Fibroblast of the aortic adventitia (primary cell): ENCODE data around the gene CYP17A1. TPM values are rescaled to one million over a fixed set of nuclear protein-coding genes. Genes with fewer than 3 reads are reported as not detected.

ENCODE experiments used
- DNase-seq: peaks from one replicate; pipeline ENCODE4 v3.0.0-alpha.2; 2010; ENCODE audit warnings: low read depth
- H3K4me3 ChIP-seq: 2 replicates; pipeline ENCODE4 v1.5.1; 2011; ENCODE audit warnings: low read depth, mild to moderate bottlenecking, control low read depth, low read length, moderate library complexity
- CTCF ChIP-seq: IDR thresholded peaks from 2 replicates; pipeline ENCODE4 v1.5.1; 2011; ENCODE audit warnings: mild to moderate bottlenecking, low read length, control low read depth, inconsistent platforms; ENCODE audit not compliant: insufficient read depth
- total RNA-seq: library from RNA; depleted of rRNA; stranded (reverse); fragments of >200 nt; gene quantifications from 2 replicates; pipeline ENCODE4 v1.2.3, GENCODE V29; 2012; ENCODE audit warnings: low replicate concordance

CYP17A1 gene
- total RNA-seq, 1 donor, result not detected

- no peak overlapping the region for H3K4me3 ChIP-seq
- TF ChIP-seq CTCF, result no peak
- DNase-seq, result peak; percentile 89
Measured at GRCh38 chr10:102813734-102814452, 23.3 kb downstream of the CYP17A1 start.

GRCh38 chr10:102813017-102813541, 24.1 kb downstream of the CYP17A1 start:
- no peak for DNase-seq
- no peak overlapping the region for H3K4me3 ChIP-seq
- TF ChIP-seq CTCF, result no peak

GRCh38 chr10:102812231-102812876, 24.9 kb downstream of the CYP17A1 start:
- DNase-seq, result no peak
- no peak for TF ChIP-seq CTCF

GRCh38 chr10:102811346-102811745, 25.9 kb downstream of the CYP17A1 start:
- no peak for DNase-seq
- no peak overlapping the region for H3K4me3 ChIP-seq
- no peak for TF ChIP-seq CTCF

More at GRCh38 chr10:102812231-102812876, 24.9 kb downstream of the CYP17A1 start:
- H3K4me3 ChIP-seq, result no peak overlapping the region

GRCh38 chr10:102808380-102808779, 28.8 kb downstream of the CYP17A1 start:
- no peak overlapping the region for H3K4me3 ChIP-seq
- no peak for DNase-seq
- no peak for TF ChIP-seq CTCF

- no peak for TF ChIP-seq CTCF
- no peak overlapping the region for H3K4me3 ChIP-seq
- DNase-seq, result no peak
Measured at GRCh38 chr10:102804382-102805055, 32.7 kb downstream of the CYP17A1 start.
